Measurements from ENCODE around the gene AHR. TPM values are rescaled to one million over a fixed set of nuclear protein-coding genes. Genes with fewer than 3 reads are reported as not detected.
"Not testable (repeated sequence)": the region's sequence is repeated elsewhere in the genome, so short reads cannot be mapped to it uniquely, and the experiment has no call there.

Gene AHR
- polyA plus RNA-seq, 1 donor from 2014 or later: 5.8 TPM

- H3K27me3 Mint-ChIP-seq: no peaks in the 10 kb centered on the region
- no peak overlapping the region for H3K4me3 Mint-ChIP-seq
Observed at GRCh38 chr7:17339952-17340351, 41.5 kb downstream of the AHR start.

DNA sequence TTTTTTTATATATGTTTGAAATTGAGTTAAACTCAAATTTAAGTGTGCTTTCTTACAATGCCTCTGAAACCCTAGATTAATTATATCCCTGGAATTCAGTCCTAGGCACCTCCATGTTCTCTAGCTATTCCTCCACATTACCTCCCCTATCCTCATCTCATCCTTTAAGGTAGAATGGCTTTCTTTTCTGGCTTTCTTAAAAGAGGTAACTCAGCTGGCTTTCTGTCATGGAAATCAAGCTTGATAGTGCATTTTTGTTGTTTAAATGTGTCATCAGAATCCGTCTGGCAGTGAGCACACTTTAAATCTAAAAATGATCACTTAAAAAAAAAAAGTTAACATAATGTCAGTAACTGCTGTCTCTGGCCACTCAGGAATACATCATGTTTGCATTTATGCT is 42.2 kb downstream of the AHR start:
- H3K36me3 Mint-ChIP-seq: peaks cover 5% of the 10 kb centered on the region
- peaks cover 0 to 2% (median 0%) of the 10 kb centered on the region in 3 donors for H3K9me3 Mint-ChIP-seq
- H3K27ac Mint-ChIP-seq: no peak overlapping the region
- no peak overlapping the region for H3K4me3 Mint-ChIP-seq
- peaks cover 0 to 2% (median 0%) of the 10 kb centered on the region in 3 donors for H3K4me1 Mint-ChIP-seq
- no peaks in the 10 kb centered on the region for H3K27me3 Mint-ChIP-seq

More at GRCh38 chr7:17339952-17340351, 41.5 kb downstream of the AHR start:
- Mint-ChIP-seq H3K9me3 (peaks cover 0 to 2% (median 0%) of the 10 kb centered on the region in 3 donors), H3K27ac (no peak overlapping the region), H3K36me3 (peaks cover 5% of the 10 kb centered on the region), H3K4me1 (peaks cover 0 to 2% (median 0%) of the 10 kb centered on the region in 3 donors)

DNA sequence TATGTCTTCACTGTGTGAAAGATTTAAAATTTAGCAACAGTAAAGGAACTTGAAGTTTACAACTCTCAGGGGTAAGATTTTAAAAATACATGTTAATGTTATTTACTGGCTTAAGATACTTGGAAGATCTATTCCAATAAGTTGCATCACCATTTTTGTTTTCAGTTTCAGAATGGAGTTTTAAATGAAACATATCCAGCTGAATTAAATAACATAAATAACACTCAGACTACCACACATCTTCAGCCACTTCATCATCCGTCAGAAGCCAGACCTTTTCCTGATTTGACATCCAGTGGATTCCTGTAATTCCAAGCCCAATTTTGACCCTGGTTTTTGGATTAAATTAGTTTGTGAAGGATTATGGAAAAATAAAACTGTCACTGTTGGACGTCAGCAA is 44.3 kb downstream of the AHR start:
- no peak overlapping the region for H3K4me3 Mint-ChIP-seq
- no peaks in the 10 kb centered on the region for H3K27me3 Mint-ChIP-seq
- H3K9me3 Mint-ChIP-seq: no peaks in the 10 kb centered on the region
- H3K27ac Mint-ChIP-seq: peak overlapping the region in 1 of 3 donors; percentile 26
- H3K36me3 Mint-ChIP-seq: peaks cover 3% of the 10 kb centered on the region
- H3K4me1 Mint-ChIP-seq: no peaks in the 10 kb centered on the region

DNA sequence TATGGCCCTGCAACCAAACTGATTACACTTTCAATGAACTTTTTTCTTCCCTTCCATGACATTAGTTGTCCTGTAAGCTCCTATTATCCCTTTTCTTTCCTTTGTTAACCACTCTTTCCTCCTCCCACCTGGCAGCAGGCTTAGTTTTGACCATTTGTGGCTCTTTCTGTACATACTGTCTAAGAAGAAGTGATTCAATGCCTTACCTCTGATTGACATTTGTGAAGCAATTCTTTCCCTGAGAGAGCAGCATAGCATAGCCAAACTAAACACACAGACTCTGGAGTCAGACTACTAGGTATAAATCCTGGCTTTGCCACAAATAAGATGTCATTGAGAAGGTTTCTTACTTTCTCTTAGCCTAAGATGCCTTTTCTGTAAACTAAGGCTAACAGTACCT is 48.9 kb downstream of the AHR start:
- Mint-ChIP-seq H3K4me3 (no peak overlapping the region), H3K27ac (no peak overlapping the region), H3K36me3 (peaks cover 4% of the 10 kb centered on the region), H3K9me3 (peaks cover 2 to 6% (median 2%) of the 10 kb centered on the region in 3 donors), H3K4me1 (peaks cover 5 to 9% (median 8%) of the 10 kb centered on the region in 3 donors), H3K27me3 (no peaks in the 10 kb centered on the region)

GRCh38 chr7:17348932-17349331 is 50.5 kb downstream of the AHR start:
- H3K36me3 Mint-ChIP-seq, H3K27me3 Mint-ChIP-seq, H3K27ac Mint-ChIP-seq, H3K4me3 Mint-ChIP-seq, H3K9me3 Mint-ChIP-seq: not testable (repeated sequence)
- peaks cover 5 to 14% (median 9%) of the 10 kb centered on the region in 3 donors for H3K4me1 Mint-ChIP-seq

GRCh38 chr7:17350321-17350720 is 51.9 kb downstream of the AHR start:
- H3K4me3 Mint-ChIP-seq: peak overlapping the region in 2 of 4 donors; percentile 6 to 26
- H3K4me1 Mint-ChIP-seq: peaks cover 8 to 14% (median 9%) of the 10 kb centered on the region in 3 donors
- H3K36me3 Mint-ChIP-seq, H3K27me3 Mint-ChIP-seq, H3K9me3 Mint-ChIP-seq: not testable (repeated sequence)
- peak overlapping the region in 1 of 3 donors; percentile 46 for H3K27ac Mint-ChIP-seq

- not testable (repeated sequence) for H3K4me3 Mint-ChIP-seq, H3K27ac Mint-ChIP-seq, H3K9me3 Mint-ChIP-seq, H3K36me3 Mint-ChIP-seq, H3K27me3 Mint-ChIP-seq
- peaks cover 8 to 14% (median 9%) of the 10 kb centered on the region in 3 donors for H3K4me1 Mint-ChIP-seq
Observed at GRCh38 chr7:17353650-17354419, 55.4 kb downstream of the AHR start.

- Mint-ChIP-seq H3K9me3 (peaks cover 0 to 6% (median 6%) of the 10 kb centered on the region in 3 donors), H3K36me3 (peaks cover 6% of the 10 kb centered on the region), H3K4me1 (peaks cover 8 to 14% (median 8%) of the 10 kb centered on the region in 3 donors), H3K4me3 (no peak overlapping the region), H3K27me3 (no peaks in the 10 kb centered on the region), H3K27ac (no peak overlapping the region)
Observed at GRCh38 chr7:17354473-17354872, 56.0 kb downstream of the AHR start.

- Mint-ChIP-seq H3K27me3 (no peaks in the 10 kb centered on the region), H3K4me1 (peaks cover 7 to 14% (median 8%) of the 10 kb centered on the region in 3 donors), H3K27ac (no peak overlapping the region), H3K4me3 (no peak overlapping the region), H3K36me3 (peaks cover 6% of the 10 kb centered on the region), H3K9me3 (peaks cover 0 to 6% (median 4%) of the 10 kb centered on the region in 3 donors)
Observed at GRCh38 chr7:17355050-17355449, 56.6 kb downstream of the AHR start.

GRCh38 chr7:17357952-17358351 is 59.5 kb downstream of the AHR start:
- no peaks in the 10 kb centered on the region for H3K27me3 Mint-ChIP-seq
- H3K9me3 Mint-ChIP-seq: peaks cover 0 to 3% (median 2%) of the 10 kb centered on the region in 3 donors
- H3K4me3 Mint-ChIP-seq: no peak overlapping the region
- peaks cover 0 to 4% (median 2%) of the 10 kb centered on the region in 3 donors for H3K4me1 Mint-ChIP-seq
- H3K27ac Mint-ChIP-seq: no peak overlapping the region
- H3K36me3 Mint-ChIP-seq: peaks cover 7% of the 10 kb centered on the region

DNA sequence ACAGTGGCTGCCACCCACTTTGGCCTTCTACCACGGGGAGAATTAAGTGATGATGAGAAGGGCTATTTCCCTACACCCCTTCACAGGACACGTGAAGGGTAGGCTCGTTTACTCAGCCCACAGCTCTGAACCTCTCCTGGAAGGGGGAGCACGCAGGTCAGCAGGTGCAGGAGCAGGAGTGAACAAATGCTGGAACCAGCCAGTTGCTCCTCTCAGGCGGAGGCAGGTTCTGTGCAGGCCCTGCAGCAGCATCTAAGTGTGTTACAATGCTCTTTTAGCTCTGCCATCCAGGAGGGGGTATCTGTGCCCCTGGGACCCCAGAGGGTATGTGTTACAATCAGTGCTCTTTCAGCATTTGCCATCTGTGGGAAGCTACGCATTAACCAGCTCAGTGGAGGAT is 61.2 kb downstream of the AHR start:
- peaks cover 7% of the 10 kb centered on the region for H3K36me3 Mint-ChIP-seq
- H3K9me3 Mint-ChIP-seq: peaks cover 0 to 3% (median 0%) of the 10 kb centered on the region in 3 donors
- no peak overlapping the region for H3K27ac Mint-ChIP-seq
- H3K4me3 Mint-ChIP-seq: no peak overlapping the region
- peaks cover 0 to 2% (median 0%) of the 10 kb centered on the region in 3 donors for H3K4me1 Mint-ChIP-seq
- no peaks in the 10 kb centered on the region for H3K27me3 Mint-ChIP-seq

DNA sequence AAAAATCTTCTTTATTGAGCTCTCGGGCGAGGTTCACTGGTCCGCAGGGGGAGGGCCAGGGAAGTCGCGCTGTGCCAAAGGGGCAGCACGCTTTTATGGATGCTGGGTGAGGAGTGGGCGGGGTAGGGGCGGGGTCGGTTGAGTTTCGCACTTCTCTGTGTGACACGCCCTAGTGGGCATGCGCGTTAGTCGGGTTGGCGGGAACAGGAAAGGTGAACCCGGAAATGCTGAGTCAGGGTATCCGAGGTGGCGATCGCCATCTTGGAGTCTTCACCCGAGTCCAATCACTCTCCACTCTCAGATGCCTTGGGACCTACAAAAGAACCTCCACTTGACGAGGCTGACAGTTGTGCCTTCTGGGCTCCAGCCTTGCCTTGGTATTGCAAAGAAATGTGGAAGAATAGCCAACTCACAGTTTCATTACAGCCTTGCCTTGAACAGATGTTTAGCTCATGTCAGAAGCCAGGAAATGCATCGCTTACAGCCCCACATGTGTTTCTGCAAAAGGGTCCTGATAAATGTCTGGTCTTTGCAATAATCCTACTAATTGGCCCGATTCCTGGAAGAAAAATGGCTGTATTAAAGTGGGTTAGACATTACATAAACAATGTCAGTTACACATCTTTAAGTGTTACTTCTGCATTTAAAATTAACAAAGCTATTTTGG is 64.1 kb downstream of the AHR start:
- H3K9me3 Mint-ChIP-seq: peaks cover 0 to 3% (median 0%) of the 10 kb centered on the region in 3 donors
- H3K4me3 Mint-ChIP-seq: no peak overlapping the region
- H3K27ac Mint-ChIP-seq: no peak overlapping the region
- no peaks in the 10 kb centered on the region for H3K27me3 Mint-ChIP-seq
- H3K36me3 Mint-ChIP-seq: peaks cover 4% of the 10 kb centered on the region
- H3K4me1 Mint-ChIP-seq: no peaks in the 10 kb centered on the region

- no peak overlapping the region for H3K27ac Mint-ChIP-seq
- H3K4me3 Mint-ChIP-seq: no peak overlapping the region
- H3K36me3 Mint-ChIP-seq: peaks cover 4% of the 10 kb centered on the region
- H3K4me1 Mint-ChIP-seq: no peaks in the 10 kb centered on the region
- H3K9me3 Mint-ChIP-seq: peaks cover 0 to 3% (median 0%) of the 10 kb centered on the region in 3 donors
- H3K27me3 Mint-ChIP-seq: no peaks in the 10 kb centered on the region
Observed at GRCh38 chr7:17364671-17365070, 66.2 kb downstream of the AHR start.

DNA sequence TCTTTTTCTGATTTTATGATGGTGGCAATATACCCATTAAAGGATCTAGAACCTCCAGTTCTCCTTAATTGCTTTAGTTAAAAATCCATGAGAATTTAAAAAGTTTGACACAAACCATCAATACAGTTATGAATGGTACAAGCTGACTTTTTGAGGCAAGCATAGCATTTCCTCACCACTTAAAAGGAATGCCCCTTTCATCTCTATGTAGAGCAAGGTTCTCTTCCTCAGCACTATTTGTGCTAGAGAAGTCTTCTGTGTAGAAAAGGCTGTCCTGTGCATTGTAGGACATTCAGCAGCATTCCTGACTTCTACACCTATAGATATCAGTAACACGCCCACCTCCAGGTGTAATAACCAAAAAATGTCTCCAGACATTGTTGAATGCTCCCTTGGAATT is 67.3 kb downstream of the AHR start:
- H3K4me1 Mint-ChIP-seq: peaks cover 0 to under 1% (median 0%) of the 10 kb centered on the region in 3 donors
- peaks cover 4% of the 10 kb centered on the region for H3K36me3 Mint-ChIP-seq
- H3K4me3 Mint-ChIP-seq: no peak overlapping the region
- no peaks in the 10 kb centered on the region for H3K27me3 Mint-ChIP-seq
- peaks cover 0 to 3% (median 0%) of the 10 kb centered on the region in 3 donors for H3K9me3 Mint-ChIP-seq
- H3K27ac Mint-ChIP-seq: no peak overlapping the region

- peaks cover 2% of the 10 kb centered on the region for H3K36me3 Mint-ChIP-seq
- H3K9me3 Mint-ChIP-seq: peaks cover 0 to 3% (median 0%) of the 10 kb centered on the region in 3 donors
- no peak overlapping the region for H3K4me3 Mint-ChIP-seq
- H3K27me3 Mint-ChIP-seq: no peaks in the 10 kb centered on the region
- no peak overlapping the region for H3K27ac Mint-ChIP-seq
- H3K4me1 Mint-ChIP-seq: peaks cover 0 to 2% (median 0%) of the 10 kb centered on the region in 3 donors
Observed at GRCh38 chr7:17367502-17367901, 69.0 kb downstream of the AHR start.
